Neuronal stem cell (in vitro differentiated cells): ENCODE measurements around the gene DUOXA2.

Source experiments
- DNase-seq: peaks from one replicate; pipeline ENCODE4 v3.0.0-alpha.2; 2013; ENCODE audit warnings: low spot score
- H2AFZ ChIP-seq: one replicate; pipeline ENCODE4 v1.6.1; 2013; ENCODE audit warnings: mild to moderate bottlenecking, low read length, inconsistent platforms
- H2AK5ac ChIP-seq: 2 replicates; pipeline ENCODE4 v1.6.1; 2013; ENCODE audit warnings: low read depth, mild to moderate bottlenecking, inconsistent platforms, low read length, moderate library complexity, mixed read lengths
- H2BK120ac ChIP-seq: 2 replicates; pipeline ENCODE4 v1.6.1; 2013; ENCODE audit warnings: low read depth, mild to moderate bottlenecking, inconsistent platforms, low read length, moderate library complexity, mixed read lengths
- H2BK12ac ChIP-seq: one replicate; pipeline ENCODE4 v1.6.1; 2013; ENCODE audit warnings: low read length, inconsistent platforms
- H2BK15ac ChIP-seq: 2 replicates; pipeline ENCODE4 v1.6.1; 2013; ENCODE audit warnings: mild to moderate bottlenecking, low read length, inconsistent platforms, mixed read lengths
- H2BK5ac ChIP-seq: one replicate; pipeline ENCODE4 v1.6.1; 2013; ENCODE audit warnings: inconsistent platforms, mild to moderate bottlenecking, low read length, moderate library complexity
- H3K14ac ChIP-seq: one replicate; pipeline ENCODE4 v1.6.1; 2013; ENCODE audit warnings: low read length, inconsistent platforms
- H3K18ac ChIP-seq: 2 replicates; pipeline ENCODE4 v1.6.1; 2013; ENCODE audit warnings: low read length, inconsistent platforms
- H3K23ac ChIP-seq: 2 replicates; pipeline ENCODE4 v1.6.1; 2013; ENCODE audit warnings: low read depth, mild to moderate bottlenecking, mixed read lengths, low read length, inconsistent platforms; ENCODE audit not compliant: poor library complexity
- H3K27ac ChIP-seq: replicated peaks from 3 replicates; pipeline ENCODE4 v1.5.1; 2013; ENCODE audit warnings: low read length, inconsistent platforms
- H3K27me3 ChIP-seq, 3 experiments: 2 replicates each; pipeline ENCODE4 v1.6.1; 2013; ENCODE audit warnings: low read length in 3 of 3, mild to moderate bottlenecking in 2 of 3, inconsistent platforms in 1 of 3, low read depth in 1 of 3, mixed read lengths in 1 of 3, moderate library complexity in 1 of 3; ENCODE audit not compliant: control insufficient read depth in 3 of 3, insufficient read depth in 3 of 3
- H3K36me3 ChIP-seq, 2 donors: replicated peaks in 1 of 2; 2 replicates each; pipeline ENCODE4 v1.6.1; 2013; ENCODE audit warnings: low read length in 2 of 2; ENCODE audit not compliant: control insufficient read depth in 2 of 2, insufficient read depth in 2 of 2
- H3K4ac ChIP-seq: 2 replicates; pipeline ENCODE4 v1.6.1; 2013; ENCODE audit warnings: inconsistent platforms, mild to moderate bottlenecking, low read length, moderate library complexity
- H3K4me1 ChIP-seq, 2 donors: 1 replicate in 1 of 2; 2 replicates in 1 of 2; pipeline ENCODE4 v1.6.1; 2013; ENCODE audit warnings: low read length in 2 of 2, low read depth in 1 of 2; ENCODE audit not compliant: control insufficient read depth in 2 of 2, insufficient read depth in 1 of 2
- H3K4me2 ChIP-seq: one replicate; pipeline ENCODE4 v1.6.1; 2013; ENCODE audit warnings: mild to moderate bottlenecking, low read length, inconsistent platforms; ENCODE audit not compliant: insufficient read depth, poor library complexity, severe bottlenecking
- H3K4me3 ChIP-seq, 2 donors: 2 replicates each; pipeline ENCODE4 v1.5.1; 2013; ENCODE audit warnings: low read length in 2 of 2, mild to moderate bottlenecking in 2 of 2, inconsistent platforms in 1 of 2, moderate library complexity in 1 of 2
- H3K79me1 ChIP-seq: one replicate; pipeline ENCODE4 v1.6.1; 2013; ENCODE audit warnings: low read depth, mild to moderate bottlenecking, inconsistent platforms, low read length, moderate library complexity
- H3K9ac ChIP-seq: one replicate; pipeline ENCODE4 v1.6.1; 2013; ENCODE audit warnings: mild to moderate bottlenecking, low read depth, low read length, inconsistent platforms; ENCODE audit not compliant: poor library complexity
- H3K9me3 ChIP-seq, 2 donors: replicated peaks in 1 of 2; 2 replicates each; pipeline versions ENCODE3 to v1.6.1; 2013; ENCODE audit warnings: low read length in 2 of 2, mild to moderate bottlenecking in 2 of 2, inconsistent platforms in 1 of 2, low read depth in 1 of 2, mixed read lengths in 1 of 2, moderate library complexity in 1 of 2; ENCODE audit not compliant: control insufficient read depth in 2 of 2, insufficient read depth in 1 of 2
- H4K8ac ChIP-seq: one replicate; pipeline ENCODE4 v1.6.1; 2013; ENCODE audit warnings: low read depth, mild to moderate bottlenecking, inconsistent platforms, low read length, moderate library complexity
- H4K91ac ChIP-seq: one replicate; pipeline ENCODE4 v1.6.1; 2013; ENCODE audit warnings: low read length, low read depth, mild to moderate bottlenecking, inconsistent platforms; ENCODE audit not compliant: poor library complexity
- WGBS, 2 donors: extraction: QIAGEN DNeasy Blood & Tissue Kit; methylation state at CpG; one replicate each; pipeline ENCODE4 v1.1.7; 2013; ENCODE audit warnings: missing lambda C conversion rate in 2 of 2, mixed read lengths in 1 of 2; ENCODE audit not compliant: insufficient read length in 2 of 2, insufficient replicate concordance in 1 of 2; ENCODE audit errors: extremely low coverage in 2 of 2; 5-methylcytosine and 5-hydroxymethylcytosine counted together

DUOXA2 gene

GRCh38 chr15:45150481-45150880, 36.4 kb downstream of the DUOXA2 start:
- no peak overlapping the region for H2AK5ac ChIP-seq
- H2BK12ac ChIP-seq, result no peak overlapping the region
- no peak for DNase-seq
- no peaks in the 10 kb centered on the region for H3K36me3 ChIP-seq
- H2AFZ ChIP-seq, result no peak overlapping the region
- H3K9ac ChIP-seq, result no peak overlapping the region
- H3K14ac ChIP-seq, result peak overlapping the region; percentile 47
- H2BK15ac ChIP-seq, result no peak overlapping the region
- H3K4ac ChIP-seq, result no peak overlapping the region
- no peak overlapping the region for H4K91ac ChIP-seq
- peaks cover 0 to 5% of the 10 kb centered on the region in 2 donors for H3K4me1 ChIP-seq
- peaks cover 0 to 2% (median 0%) of the 10 kb centered on the region in 3 experiments for H3K27me3 ChIP-seq
- peaks cover 3% of the 10 kb centered on the region for H3K79me1 ChIP-seq
- peak overlapping the region; percentile 55 for H3K23ac ChIP-seq
- no peak overlapping the region for H2BK120ac ChIP-seq
- H3K4me2 ChIP-seq, result no peak overlapping the region
- H4K8ac ChIP-seq, result peak overlapping the region; percentile 6
- H3K27ac ChIP-seq, result no peak overlapping the region
- no peaks in the 10 kb centered on the region for H3K9me3 ChIP-seq
- no CpG with 5 or more reads among the region's 6 CpGs for WGBS, 2 donors
- H3K4me3 ChIP-seq, result no peak overlapping the region
- H2BK5ac ChIP-seq, result no peak overlapping the region
- H3K18ac ChIP-seq, result peak overlapping the region; percentile 8

GRCh38 chr15:45150997-45151396, 36.9 kb downstream of the DUOXA2 start:
- Histone ChIP-seq H3K4me2 (no peak overlapping the region), H3K36me3 (no peaks in the 10 kb centered on the region), H3K9ac (no peak overlapping the region), H3K79me1 (peaks cover 3% of the 10 kb centered on the region), H4K91ac (no peak overlapping the region), H3K14ac (no peak overlapping the region), H3K4me1 (peaks cover 0 to 5% of the 10 kb centered on the region in 2 donors), H4K8ac (no peak overlapping the region), H2BK15ac (no peak overlapping the region), H2BK5ac (no peak overlapping the region), H2AK5ac (no peak overlapping the region), H3K9me3 (no peaks in the 10 kb centered on the region), H3K23ac (no peak overlapping the region), H2AFZ (no peak overlapping the region), H3K4me3 (no peak overlapping the region), H2BK120ac (no peak overlapping the region), H3K18ac (no peak overlapping the region), H3K27me3 (peaks cover 0 to 2% (median 0%) of the 10 kb centered on the region in 3 experiments), H3K27ac (no peak overlapping the region), H3K4ac (no peak overlapping the region), H2BK12ac (no peak overlapping the region)
- DNase-seq, result no peak
- WGBS, 2 donors, result no CpG with 5 or more reads among the region's 6 CpGs

DNA sequence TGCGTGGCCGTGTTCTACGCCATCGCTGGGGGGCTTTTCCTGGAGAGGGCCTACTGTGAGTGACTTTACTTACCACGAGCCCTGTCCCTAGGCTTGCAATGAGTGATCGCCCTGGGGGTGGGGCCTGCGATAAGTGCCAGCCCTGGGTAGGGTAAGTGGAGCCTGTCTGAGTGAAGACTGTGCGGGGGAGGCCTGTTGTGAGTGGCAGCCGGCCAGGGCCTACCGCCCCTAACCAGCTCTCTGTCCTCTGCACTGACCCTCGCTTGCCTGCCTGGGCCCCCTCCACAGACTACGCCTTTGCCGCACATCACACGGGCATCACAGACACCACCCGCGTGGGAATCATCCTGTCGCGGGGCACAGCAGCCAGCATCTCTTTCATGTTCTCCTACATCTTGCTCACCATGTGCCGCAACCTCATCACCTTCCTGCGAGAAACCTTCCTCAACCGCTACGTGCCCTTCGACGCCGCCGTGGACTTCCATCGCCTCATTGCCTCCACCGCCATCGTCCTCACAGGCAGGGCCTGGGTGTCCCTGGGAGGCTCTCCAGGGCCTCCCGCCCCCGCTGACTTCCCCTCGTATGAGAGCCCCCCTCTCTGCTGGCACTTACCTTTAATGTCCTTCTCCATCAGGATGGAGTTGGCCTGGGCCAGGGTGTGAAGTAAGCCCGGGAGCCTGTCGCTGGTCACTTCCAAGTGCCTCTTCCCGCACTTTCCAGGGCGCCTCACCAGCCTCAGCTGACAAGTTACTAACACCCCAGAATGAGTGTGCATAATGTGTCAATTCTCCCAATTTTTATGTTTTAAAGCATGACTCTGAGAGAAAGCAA, 38.1 kb downstream of the DUOXA2 start:
- no CpG with 5 or more reads among the region's 36 CpGs for WGBS, 2 donors
- Histone ChIP-seq H2BK12ac (no peak overlapping the region), H3K27ac (no peak overlapping the region), H3K36me3 (no peaks in the 10 kb centered on the region), H2AK5ac (no peak overlapping the region), H2BK15ac (no peak overlapping the region), H3K4me3 (no peak overlapping the region), H2BK120ac (peak overlapping the region; percentile 57), H3K23ac (peak overlapping the region; percentile 67), H4K8ac (peak overlapping the region; percentile 9), H3K9ac (peak overlapping the region; percentile 57), H3K4ac (no peak overlapping the region), H3K18ac (peak overlapping the region; percentile 45), H3K14ac (peak overlapping the region; percentile 38), H4K91ac (no peak overlapping the region), H3K4me2 (no peak overlapping the region), H2AFZ (no peak overlapping the region), H3K9me3 (no peaks in the 10 kb centered on the region), H3K79me1 (peaks cover 3% of the 10 kb centered on the region), H3K27me3 (peaks cover 0 to 2% (median 0%) of the 10 kb centered on the region in 3 experiments), H3K4me1 (peaks cover 5 to 7% of the 10 kb centered on the region in 2 donors), H2BK5ac (peak overlapping the region; percentile 82)
- DNase-seq, result no peak

GRCh38 chr15:45155739-45156138, 41.6 kb downstream of the DUOXA2 start:
- H2BK5ac ChIP-seq, result no peak overlapping the region
- no peak overlapping the region for H3K4me2 ChIP-seq
- H3K18ac ChIP-seq, result no peak overlapping the region
- no peak overlapping the region for H4K91ac ChIP-seq
- DNase-seq, result no peak
- no peak overlapping the region for H3K4me3 ChIP-seq
- peaks cover 4 to 13% of the 10 kb centered on the region in 2 donors for H3K4me1 ChIP-seq
- H3K9me3 ChIP-seq, result no peaks in the 10 kb centered on the region
- no peak overlapping the region for H2BK120ac ChIP-seq
- H3K23ac ChIP-seq, result no peak overlapping the region
- H4K8ac ChIP-seq, result no peak overlapping the region
- H2BK15ac ChIP-seq, result no peak overlapping the region
- no CpG with 5 or more reads among the region's 8 CpGs for WGBS, 2 donors
- no peak overlapping the region for H3K9ac ChIP-seq
- no peaks in the 10 kb centered on the region for H3K27me3 ChIP-seq
- no peak overlapping the region for H3K4ac ChIP-seq
- H3K79me1 ChIP-seq, result peaks cover 3% of the 10 kb centered on the region
- H2AFZ ChIP-seq, result no peak overlapping the region
- H2AK5ac ChIP-seq, result no peak overlapping the region
- no peaks in the 10 kb centered on the region for H3K36me3 ChIP-seq
- H3K27ac ChIP-seq, result no peak overlapping the region
- no peak overlapping the region for H2BK12ac ChIP-seq
- H3K14ac ChIP-seq, result no peak overlapping the region
